ENCODE data around the gene VAMP1.
"Not testable (repeated sequence)": the region's sequence is repeated elsewhere in the genome, so short reads cannot be mapped to it uniquely, and the experiment has no call there.

Gene VAMP1

GRCh38 chr12:6488240-6488639, 17.8 kb upstream of the VAMP1 start:
- ChIA-PET POLR2A (interaction anchor here (0.9 to 2.8 kb wide), 2 partner anchors 18 to 46 kb away, joined by 6 to 16 read pairs; partner anchors contain the start of gene VAMP1), CTCF (interaction anchor here (1.3 to 3.2 kb wide), 4 partner anchors 9 to 65 kb away, joined by 3 to 13 read pairs (median 8); no protein-coding TSS in a partner anchor)
- TF ChIP-seq CTCF (IDR thresholded peaks at IDR 0.05; ENCODE audit: control extremely low read depth, extremely low read depth, low read depth, missing control alignments), result no peak
- no peak for DNase-seq (ENCODE audit: extremely low spot score)

- no peak for TF ChIP-seq CTCF (IDR thresholded peaks at IDR 0.05; ENCODE audit: control extremely low read depth, extremely low read depth, low read depth, missing control alignments)
- CTCF ChIA-PET, result no interaction called here
- DNase-seq (ENCODE audit: extremely low spot score), result no peak
- POLR2A ChIA-PET, result interaction anchor here (0.5 kb wide), 1 partner anchor 56 kb away, joined by 3 read pairs; no protein-coding TSS in a partner anchor
These were observed 7.9 kb upstream of the VAMP1 start for GRCh38 chr12:6478416-6478815.

GRCh38 chr12:6477601-6478377, 7.3 kb upstream of the VAMP1 start:
- POLR2A ChIA-PET, result interaction anchor here (0.6 kb wide), 1 partner anchor 281 kb away, joined by 4 read pairs; no protein-coding TSS in a partner anchor
- CTCF ChIA-PET, result interaction anchor here (0.9 kb wide), 1 partner anchor 12 kb away, joined by 3 read pairs; no protein-coding TSS in a partner anchor
- not testable (repeated sequence) for DNase-seq (ENCODE audit: extremely low spot score)

- no peak for TF ChIP-seq CTCF (IDR thresholded peaks at IDR 0.05; ENCODE audit: control extremely low read depth, extremely low read depth, low read depth, missing control alignments)
- no peak for DNase-seq (ENCODE audit: extremely low spot score)
- ChIA-PET CTCF (no interaction called here), POLR2A (no interaction called here)
These were observed 6.0 kb upstream of the VAMP1 start for GRCh38 chr12:6476489-6476888.

GRCh38 chr12:6475233-6475975, 4.9 kb upstream of the VAMP1 start:
- DNase-seq (ENCODE audit: extremely low spot score); POLR2A ChIA-PET: not testable (repeated sequence)
- CTCF ChIA-PET, result interaction anchor here (1.5 kb wide), 1 partner anchor 10 kb away, joined by 5 read pairs; no protein-coding TSS in a partner anchor

- POLR2A ChIA-PET, result interaction anchor here (0.6 kb wide), 1 partner anchor 404 kb away, joined by 8 read pairs; no protein-coding TSS in a partner anchor
These were observed 2.0 kb upstream of the VAMP1 start for GRCh38 chr12:6472491-6472890.

More at GRCh38 chr12:6472491-6472890, 2.0 kb upstream of the VAMP1 start:
- CTCF ChIA-PET, result no interaction called here
- no peak for TF ChIP-seq CTCF (IDR thresholded peaks at IDR 0.05; ENCODE audit: control extremely low read depth, extremely low read depth, low read depth, missing control alignments)
- no peak for DNase-seq (ENCODE audit: extremely low spot score)

All from GM10248 (cell line).